Neural progenitor cell (in vitro differentiated cells): ENCODE data around the gene WDR64. TPM values are rescaled to one million over a fixed set of nuclear protein-coding genes. Genes with fewer than 3 reads are reported as not detected.

ENCODE experiments used
- DNase-seq: peaks from one replicate; pipeline ENCODE4 v3.0.0-alpha.2; 2016; ENCODE audit warnings: low spot score
- H2AFZ ChIP-seq: fragments of 200-600 bp; sonication (generic); replicated peaks from 2 replicates; pipeline ENCODE4 v1.6.1; 2016; ENCODE audit warnings: antibody characterized with exemption
- H3F3A ChIP-seq: fragments of 200-600 bp; sonication (generic); 2 replicates; pipeline ENCODE4 v1.6.1; 2016; ENCODE audit warnings: antibody characterized with exemption, low read depth
- H3K27ac ChIP-seq: fragments of 200-600 bp; sonication (generic); 2 replicates; pipeline ENCODE4 v1.5.1; 2016; ENCODE audit warnings: mild to moderate bottlenecking
- H3K27me3 ChIP-seq: fragments of 200-600 bp; sonication (generic); 2 replicates; pipeline ENCODE4 v1.6.1; 2016; ENCODE audit warnings: mild to moderate bottlenecking, moderate library complexity
- H3K36me3 ChIP-seq: fragments of 200-600 bp; sonication (generic); 2 replicates; pipeline ENCODE4 v1.5.1; 2016
- H3K4me1 ChIP-seq: fragments of 200-600 bp; sonication (generic); 2 replicates; pipeline ENCODE4 v1.6.1; 2016; ENCODE audit warnings: mixed run types
- H3K4me2 ChIP-seq: fragments of 200-600 bp; sonication (generic); 2 replicates; pipeline ENCODE4 v1.6.1; 2016
- H3K4me3 ChIP-seq: fragments of 200-600 bp; sonication (generic); 2 replicates; pipeline ENCODE4 v1.5.1; 2016
- H3K79me2 ChIP-seq: fragments of 200-600 bp; sonication (generic); 2 replicates; pipeline ENCODE4 v1.6.1; 2016; ENCODE audit warnings: low read depth
- H3K9ac ChIP-seq: fragments of 200-600 bp; sonication (generic); 2 replicates; pipeline ENCODE4 v1.6.1; 2016
- H3K9me3 ChIP-seq: fragments of 200-600 bp; sonication (generic); 2 replicates; pipeline ENCODE4 v1.5.1; 2016; ENCODE audit warnings: low read depth
- H4K20me1 ChIP-seq: fragments of 200-600 bp; sonication (generic); 2 replicates; pipeline ENCODE4 v1.6.1; 2016; ENCODE audit warnings: low read depth
- H3K27ac Mint-ChIP-seq: 3 replicates; pipeline ENCODE4 v1.8.0; 2021; ENCODE audit warnings: mixed read lengths
- H3K27me3 Mint-ChIP-seq: 2 replicates; pipeline ENCODE4 v1.8.0; 2022; ENCODE audit warnings: low read depth, mild to moderate bottlenecking, inconsistent platforms, moderate library complexity, mixed read lengths; ENCODE audit not compliant: insufficient read depth
- H3K36me3 Mint-ChIP-seq: 3 replicates; pipeline ENCODE4 v1.8.0; 2021; ENCODE audit warnings: mixed read lengths
- H3K4me1 Mint-ChIP-seq: 3 replicates; pipeline ENCODE4 v1.8.0; 2021; ENCODE audit warnings: mixed read lengths
- H3K4me3 Mint-ChIP-seq: 3 replicates; pipeline ENCODE4 v1.8.0; 2021; ENCODE audit warnings: mild to moderate bottlenecking, moderate library complexity, mixed read lengths
- H3K9me3 Mint-ChIP-seq: 3 replicates; pipeline ENCODE4 v1.8.0; 2020; ENCODE audit warnings: mixed read lengths
- CTCF ChIP-seq: fragments of 200-600 bp; sonication (generic); IDR thresholded peaks from 2 replicates; pipeline ENCODE4 v1.5.1; 2017; ENCODE audit warnings: antibody characterized with exemption, mild to moderate bottlenecking
- EZH2 ChIP-seq: fragments of 200-600 bp; sonication (generic); IDR thresholded peaks from 2 replicates; pipeline ENCODE4 v1.6.1; 2017; ENCODE audit warnings: antibody characterized with exemption, mild to moderate bottlenecking, moderate library complexity
- EZH2phosphoT487 ChIP-seq: fragments of 200-600 bp; sonication (generic); IDR thresholded peaks from 2 replicates; pipeline ENCODE4 v1.6.1; 2017; ENCODE audit warnings: antibody characterized with exemption
- total RNA-seq: library from RNA; depleted of rRNA; stranded (reverse); fragments of >200 nt; gene quantifications from 2 replicates; pipeline ENCODE4 v1.2.3, GENCODE V29; 2015; ENCODE audit warnings: low replicate concordance

Gene WDR64
- total RNA-seq, 1 donor from 2014 or later = not detected

- H3K27ac Mint-ChIP-seq = no peak overlapping the region
- H4K20me1 ChIP-seq = no peaks in the 10 kb centered on the region
- no peak overlapping the region for H3K4me3 ChIP-seq
- no peak overlapping the region for H2AFZ ChIP-seq
- no peaks in the 10 kb centered on the region for H3K9me3 Mint-ChIP-seq
- peaks cover 13% of the 10 kb centered on the region for H3K4me1 Mint-ChIP-seq
- no peaks in the 10 kb centered on the region for H3K79me2 ChIP-seq
- DNase-seq = no peak
- H3K36me3 ChIP-seq = no peaks in the 10 kb centered on the region
- H3K4me1 ChIP-seq = peaks cover 6% of the 10 kb centered on the region
- no peaks in the 10 kb centered on the region for H3K27me3 Mint-ChIP-seq
- no peak for TF ChIP-seq EZH2phosphoT487
- TF ChIP-seq EZH2 = no peak
- no peak for TF ChIP-seq CTCF
- H3F3A ChIP-seq = no peaks in the 10 kb centered on the region
- no peaks in the 10 kb centered on the region for H3K9me3 ChIP-seq
- H3K4me2 ChIP-seq = no peak overlapping the region
- H3K27ac ChIP-seq = no peak overlapping the region
- no peaks in the 10 kb centered on the region for H3K27me3 ChIP-seq
- H3K9ac ChIP-seq = no peak overlapping the region
- no peaks in the 10 kb centered on the region for H3K36me3 Mint-ChIP-seq
- no peak overlapping the region for H3K4me3 Mint-ChIP-seq
Observed at GRCh38 chr1:241827264-241827663, 175.2 kb downstream of the WDR64 start.

- no peak for DNase-seq
- no peaks in the 10 kb centered on the region for H3F3A ChIP-seq
- H3K4me1 ChIP-seq = peaks cover 6% of the 10 kb centered on the region
- no peaks in the 10 kb centered on the region for H3K9me3 ChIP-seq
- no peak overlapping the region for H3K4me3 Mint-ChIP-seq
- no peak overlapping the region for H3K4me2 ChIP-seq
- no peak overlapping the region for H3K27ac Mint-ChIP-seq
- no peaks in the 10 kb centered on the region for H3K36me3 Mint-ChIP-seq
- no peak overlapping the region for H3K4me3 ChIP-seq
- peak overlapping the region; percentile 46 for H2AFZ ChIP-seq
- no peaks in the 10 kb centered on the region for H3K27me3 Mint-ChIP-seq
- TF ChIP-seq CTCF = no peak
- TF ChIP-seq EZH2 = no peak
- no peak for TF ChIP-seq EZH2phosphoT487
- no peaks in the 10 kb centered on the region for H3K36me3 ChIP-seq
- H3K79me2 ChIP-seq = no peaks in the 10 kb centered on the region
- H3K9ac ChIP-seq = no peak overlapping the region
- H3K4me1 Mint-ChIP-seq = peaks cover 13% of the 10 kb centered on the region
- H3K27ac ChIP-seq = no peak overlapping the region
- no peaks in the 10 kb centered on the region for H4K20me1 ChIP-seq
- H3K27me3 ChIP-seq = no peaks in the 10 kb centered on the region
- no peaks in the 10 kb centered on the region for H3K9me3 Mint-ChIP-seq
Observed at GRCh38 chr1:241828463-241829021, 176.5 kb downstream of the WDR64 start.

GRCh38 chr1:241829468-241829867 is 177.4 kb downstream of the WDR64 start:
- H3K79me2 ChIP-seq = no peaks in the 10 kb centered on the region
- Mint-ChIP-seq H3K4me3 (no peak overlapping the region), H3K4me1 (peaks cover 13% of the 10 kb centered on the region), H3K9me3 (no peaks in the 10 kb centered on the region), H3K27me3 (no peaks in the 10 kb centered on the region), H3K27ac (no peak overlapping the region), H3K36me3 (no peaks in the 10 kb centered on the region)
- no peak for TF ChIP-seq EZH2
- TF ChIP-seq CTCF = no peak
- TF ChIP-seq EZH2phosphoT487 = no peak
- H3K27me3 ChIP-seq = no peaks in the 10 kb centered on the region
- no peak overlapping the region for H3K9ac ChIP-seq
- H3K4me1 ChIP-seq = peaks cover 6% of the 10 kb centered on the region
- no peaks in the 10 kb centered on the region for H4K20me1 ChIP-seq
- no peak overlapping the region for H3K4me3 ChIP-seq
- no peak for DNase-seq
- H3K27ac ChIP-seq = no peak overlapping the region
- no peak overlapping the region for H2AFZ ChIP-seq
- no peaks in the 10 kb centered on the region for H3K36me3 ChIP-seq
- no peaks in the 10 kb centered on the region for H3K9me3 ChIP-seq
- no peaks in the 10 kb centered on the region for H3F3A ChIP-seq
- H3K4me2 ChIP-seq = no peak overlapping the region
